Measurements from ENCODE around the gene MAN2A2.

MAN2A2 gene

GRCh38 chr15:90967206-90967605 lies 64.1 kb downstream of the MAN2A2 start:
- no peak for DNase-seq (ENCODE audit: low read depth)

- DNase-seq (ENCODE audit: low read depth): no peak
These were observed 65.3 kb downstream of the MAN2A2 start for GRCh38 chr15:90968434-90968833.

- no peak for DNase-seq (ENCODE audit: low read depth)
These were observed 67.2 kb downstream of the MAN2A2 start for GRCh38 chr15:90970274-90970673.

GRCh38 chr15:90972133-90972532 lies 69.0 kb downstream of the MAN2A2 start:
- no peak for DNase-seq (ENCODE audit: low read depth)
